Measurements from ENCODE around the gene BCS1L. TPM values are rescaled to one million over a fixed set of nuclear protein-coding genes. Genes with fewer than 3 reads are reported as not detected.

Gene BCS1L
- total RNA-seq, 1 experiment from 2014 or later: 39.1 TPM

DNA sequence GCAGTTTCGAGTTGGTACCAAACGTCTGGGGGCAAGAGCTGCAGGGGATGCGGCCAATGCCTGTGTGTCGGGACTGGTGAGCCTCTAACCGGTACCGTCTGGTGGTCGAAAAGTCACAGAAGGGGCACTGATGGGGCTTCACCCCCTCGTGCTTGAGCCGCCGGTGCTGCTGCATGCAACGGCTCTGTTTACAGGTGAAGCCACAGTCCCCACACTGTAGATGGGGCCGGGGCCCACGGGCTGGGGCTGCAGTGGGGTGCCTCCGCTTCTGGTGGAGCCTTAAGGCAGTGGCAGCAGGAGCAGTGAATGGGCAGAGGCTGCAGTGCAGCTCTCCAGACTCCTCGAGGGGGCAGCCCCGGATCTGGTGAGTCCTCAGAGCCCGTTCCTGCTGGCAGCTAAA, 16.7 kb upstream of the BCS1L start:
- no peaks in the 10 kb centered on the region for H3K27me3 Mint-ChIP-seq (ENCODE audit: low read depth)
- H4K91ac ChIP-seq (ENCODE audit: insufficient read length, low read depth, low read length): no peak overlapping the region
- TF ChIP-seq, protein P1, sequence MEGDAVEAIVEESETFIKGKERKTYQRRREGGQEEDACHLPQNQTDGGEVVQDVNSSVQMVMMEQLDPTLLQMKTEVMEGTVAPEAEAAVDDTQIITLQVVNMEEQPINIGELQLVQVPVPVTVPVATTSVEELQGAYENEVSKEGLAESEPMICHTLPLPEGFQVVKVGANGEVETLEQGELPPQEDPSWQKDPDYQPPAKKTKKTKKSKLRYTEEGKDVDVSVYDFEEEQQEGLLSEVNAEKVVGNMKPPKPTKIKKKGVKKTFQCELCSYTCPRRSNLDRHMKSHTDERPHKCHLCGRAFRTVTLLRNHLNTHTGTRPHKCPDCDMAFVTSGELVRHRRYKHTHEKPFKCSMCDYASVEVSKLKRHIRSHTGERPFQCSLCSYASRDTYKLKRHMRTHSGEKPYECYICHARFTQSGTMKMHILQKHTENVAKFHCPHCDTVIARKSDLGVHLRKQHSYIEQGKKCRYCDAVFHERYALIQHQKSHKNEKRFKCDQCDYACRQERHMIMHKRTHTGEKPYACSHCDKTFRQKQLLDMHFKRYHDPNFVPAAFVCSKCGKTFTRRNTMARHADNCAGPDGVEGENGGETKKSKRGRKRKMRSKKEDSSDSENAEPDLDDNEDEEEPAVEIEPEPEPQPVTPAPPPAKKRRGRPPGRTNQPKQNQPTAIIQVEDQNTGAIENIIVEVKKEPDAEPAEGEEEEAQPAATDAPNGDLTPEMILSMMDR (conservative IDR thresholded peaks at IDR 0.05): no peak
- no peaks in the 10 kb centered on the region for H4K20me1 ChIP-seq (ENCODE audit: control insufficient read depth, insufficient read depth, insufficient read length)
- WGBS (ENCODE audit: extremely low coverage, insufficient read length, low lambda C conversion rate): no CpG with 5 or more reads among the region's 17 CpGs
- H3K27me3 ChIP-seq (ENCODE audit: insufficient read depth, low read length): no peaks in the 10 kb centered on the region
- peaks cover 38 to 77% (median 75%) of the 10 kb centered on the region in 3 experiments; a peak in 6 of 7 replicates for H3K36me3 Mint-ChIP-seq (ENCODE audit: insufficient read depth in 1 of 3, low read depth in 3 of 3)
- no peaks in the 10 kb centered on the region for H3K9me3 ChIP-seq (ENCODE audit: control insufficient read depth, low read depth, low read length)
- no peak overlapping the region for H3K56ac ChIP-seq (ENCODE audit: insufficient read length, low read depth, low read length)
- no peaks in the 10 kb centered on the region for H3K79me1 ChIP-seq (ENCODE audit: insufficient read depth, low read depth, low read length, poor library complexity, severe bottlenecking)
- H3K14ac ChIP-seq (ENCODE audit: insufficient read depth, low read length): no peak overlapping the region
- no peak overlapping the region for H2BK120ac ChIP-seq (ENCODE audit: low read depth, low read length, poor library complexity, severe bottlenecking)
- no peak overlapping the region for H4K8ac ChIP-seq (replicated peaks; ENCODE audit: insufficient read length, low read depth, low read length)
- no peak overlapping the region for H3K4me2 ChIP-seq (ENCODE audit: insufficient read depth, insufficient read length, low read length)
- H4K5ac ChIP-seq (ENCODE audit: insufficient read length, low read depth, low read length): no peak overlapping the region
- H3K27ac ChIP-seq (ENCODE audit: insufficient read length, low read depth, low read length): no peak overlapping the region
- no peak overlapping the region for H2BK5ac ChIP-seq (ENCODE audit: insufficient read length, low read length)
- H2BK20ac ChIP-seq (ENCODE audit: low read depth, low read length, poor library complexity, severe bottlenecking): no peak overlapping the region
- no peak overlapping the region for H3K23ac ChIP-seq (ENCODE audit: insufficient read length, low read depth, low read length)
- no peak overlapping the region for H3K9ac ChIP-seq (ENCODE audit: extremely low read depth, insufficient read length, low read length)
- H3K18ac ChIP-seq (ENCODE audit: insufficient read length, low read depth, low read length): no peak overlapping the region
- no peaks in the 10 kb centered on the region for H3K4me1 Mint-ChIP-seq
- H3K27ac Mint-ChIP-seq: peak overlapping the region in 1 of 3 experiments; percentile 84; a peak in 1 of 7 replicates
- H3K79me2 ChIP-seq (ENCODE audit: insufficient read depth, low read length): no peaks in the 10 kb centered on the region
- no peak overlapping the region for H2BK15ac ChIP-seq (ENCODE audit: low read depth, low read length)
- no peak overlapping the region for H2AFZ ChIP-seq (ENCODE audit: low read length)
- H2BK12ac ChIP-seq (ENCODE audit: insufficient read length, low read depth, low read length): no peak overlapping the region
- no peak for DNase-seq
- H3T11ph ChIP-seq (ENCODE audit: low read length): no peak overlapping the region
- H3K4ac ChIP-seq (ENCODE audit: low read depth, low read length): no peak overlapping the region
- no peaks in the 10 kb centered on the region for H3K23me2 ChIP-seq (ENCODE audit: insufficient read length, low read depth, low read length, poor library complexity, severe bottlenecking)
- no peak overlapping the region for H3K4me3 Mint-ChIP-seq
- H3K4me1 ChIP-seq (ENCODE audit: insufficient read depth, low read length): no peaks in the 10 kb centered on the region
- no peak overlapping the region for H2AK5ac ChIP-seq (ENCODE audit: insufficient read length, low read length)
- H3K9me3 Mint-ChIP-seq: no peaks in the 10 kb centered on the region
